NK-92 treated with Interleukin-12 subunit alpha and Interleukin-12 subunit beta, amount 100 ng/mL, for 24 hours (cell line): ENCODE results near the gene PTPRN2.

ENCODE experiments used
- DNase-seq: peaks from one replicate; lab custom pipeline; 2025; lab: John Stamatoyannopoulos, UW

The PTPRN2 gene

DNA sequence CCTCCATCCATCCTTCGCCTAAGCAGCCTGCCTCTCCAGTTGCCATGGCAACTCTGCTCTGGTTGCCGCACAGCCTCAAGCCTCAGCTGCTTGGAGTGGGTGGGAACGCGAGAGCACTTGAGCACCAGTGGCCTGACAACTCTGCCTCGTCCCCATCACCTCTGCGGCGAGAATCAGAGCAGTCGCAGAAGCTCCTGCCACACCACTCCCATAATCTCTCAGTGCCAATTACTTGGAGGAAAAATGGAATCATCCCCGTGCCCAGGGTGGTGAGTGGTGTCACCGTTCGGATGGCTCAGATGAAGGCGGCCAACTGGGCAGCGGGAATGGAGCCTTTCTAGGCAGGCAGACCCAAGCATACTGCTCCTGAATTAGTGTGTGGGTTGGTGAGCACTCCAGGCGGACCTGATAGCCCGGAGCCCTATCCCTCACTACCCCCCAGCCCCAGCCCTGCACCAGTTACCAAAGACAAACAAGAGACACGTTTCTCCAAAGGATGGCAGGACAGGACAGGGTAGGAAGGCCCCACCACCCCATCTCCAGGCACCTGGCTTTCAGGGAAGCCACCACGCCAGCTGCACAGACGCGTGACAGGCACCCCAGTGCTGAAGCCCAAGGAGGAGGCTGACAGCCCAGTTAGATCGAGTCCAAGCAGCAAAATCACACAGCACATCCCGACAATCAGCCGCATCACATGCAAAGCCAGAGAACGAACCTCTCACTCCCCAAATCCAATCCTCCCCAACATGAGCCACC lies 335.4 kb downstream of the PTPRN2 start:
- DNase-seq = no peak

DNA sequence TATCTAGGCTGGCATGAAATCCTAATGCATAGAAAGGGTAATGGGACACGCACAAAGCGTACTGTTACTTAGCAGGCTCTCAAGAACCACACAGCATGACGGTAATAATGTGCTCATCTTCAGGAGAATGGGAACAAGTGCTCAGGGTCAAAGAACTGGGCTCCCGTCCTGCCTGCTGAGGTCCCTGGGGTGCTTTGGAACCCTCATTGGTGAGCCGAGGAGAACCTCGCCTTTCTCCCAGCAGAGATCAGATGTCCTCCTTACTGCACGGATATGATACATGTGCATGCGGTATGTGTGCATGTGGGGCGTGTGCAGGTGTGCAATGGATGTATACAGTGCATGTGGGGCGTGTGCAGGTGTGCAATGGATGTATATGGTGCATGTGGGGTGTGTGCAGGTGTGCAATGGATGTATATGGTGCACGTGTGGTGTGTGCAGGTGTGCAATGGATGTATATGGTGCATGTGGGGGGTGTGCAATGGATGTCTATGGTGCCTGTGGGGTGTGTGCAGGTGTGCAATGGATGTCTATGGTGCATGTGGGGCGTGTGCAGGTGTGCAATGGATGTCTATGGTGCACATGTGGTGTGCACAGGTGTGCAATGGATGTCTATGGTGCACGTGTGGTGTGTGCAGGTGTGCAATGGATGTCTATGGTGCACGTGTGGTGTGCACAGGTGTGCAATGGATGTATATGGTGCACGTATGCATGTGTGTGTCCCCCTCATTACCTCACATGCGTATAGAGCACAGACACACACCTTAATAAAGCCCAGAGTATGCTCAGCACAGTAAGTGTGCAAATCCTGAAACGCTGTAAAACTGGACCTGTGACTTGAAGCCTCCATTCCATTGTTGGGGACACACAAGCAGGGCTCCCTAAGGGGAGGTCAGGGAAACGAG lies 336.3 kb downstream of the PTPRN2 start:
- no peak for DNase-seq

DNA sequence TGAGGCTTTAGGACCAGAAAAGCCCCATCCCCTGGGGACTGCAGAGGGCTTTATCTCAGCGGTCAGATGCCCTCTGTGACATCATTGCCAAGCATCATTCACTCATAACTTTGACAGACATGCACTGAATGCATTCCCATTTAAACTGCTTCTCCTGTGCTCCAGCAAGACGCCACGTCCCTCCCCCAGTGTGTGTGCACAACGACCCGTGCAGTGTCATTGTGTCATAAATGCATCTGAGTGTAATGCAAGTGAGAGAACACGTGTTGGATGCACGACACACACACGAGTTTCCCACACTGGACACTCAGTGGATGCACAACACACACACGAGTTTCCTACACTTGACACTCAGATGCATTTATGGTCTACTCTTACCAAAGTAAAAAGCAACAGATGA lies 337.9 kb downstream of the PTPRN2 start:
- DNase-seq = no peak

DNA sequence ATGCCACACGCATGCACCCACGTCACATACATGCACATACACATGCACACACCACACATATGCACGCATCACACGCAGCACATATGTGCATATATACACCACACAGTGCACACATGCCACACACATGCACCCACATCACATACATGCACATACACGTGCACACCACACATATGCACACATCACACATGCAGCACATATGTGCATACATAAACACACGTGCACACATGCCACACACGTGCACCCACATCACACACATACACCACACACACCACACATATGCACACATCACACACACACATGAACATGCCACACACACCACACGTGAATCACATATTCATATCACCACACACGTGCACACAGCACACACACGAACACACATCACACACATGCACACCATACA lies 338.8 kb downstream of the PTPRN2 start:
- DNase-seq = no peak

DNA sequence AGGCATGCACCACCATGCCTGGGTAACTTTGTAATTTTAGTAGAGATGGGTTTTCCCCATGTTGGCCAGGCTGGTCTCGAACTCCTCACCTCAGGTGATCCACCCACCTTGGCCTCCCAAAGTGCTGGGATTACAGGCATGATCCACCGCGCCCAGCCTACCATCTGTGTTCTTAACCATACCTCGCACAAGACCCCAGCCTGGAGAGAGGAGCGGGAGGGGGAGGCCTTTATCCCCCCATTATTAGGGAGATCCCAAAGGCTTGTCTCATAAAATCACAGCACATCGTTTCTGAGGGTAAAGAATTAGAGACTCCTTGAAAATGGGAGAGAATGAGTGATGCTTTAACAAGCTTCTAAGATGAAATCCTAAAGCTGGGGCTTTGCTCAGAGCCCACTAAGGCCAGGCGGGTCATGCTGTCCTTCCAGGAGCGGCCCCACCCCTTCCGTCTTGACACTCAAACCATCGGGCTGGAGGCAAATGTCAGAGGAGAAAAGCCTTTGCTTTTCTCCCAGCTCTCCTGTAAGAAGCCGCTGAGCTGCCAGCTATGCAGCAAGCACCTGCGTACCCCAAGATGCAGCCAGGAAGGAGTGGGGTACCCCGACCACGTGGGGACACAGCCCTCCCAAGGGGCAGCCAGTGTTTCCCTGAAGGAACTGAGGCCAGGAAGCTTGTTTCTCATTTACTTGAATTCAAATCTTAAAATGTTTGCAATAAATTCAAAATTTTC lies 339.7 kb downstream of the PTPRN2 start:
- DNase-seq = no peak

DNA sequence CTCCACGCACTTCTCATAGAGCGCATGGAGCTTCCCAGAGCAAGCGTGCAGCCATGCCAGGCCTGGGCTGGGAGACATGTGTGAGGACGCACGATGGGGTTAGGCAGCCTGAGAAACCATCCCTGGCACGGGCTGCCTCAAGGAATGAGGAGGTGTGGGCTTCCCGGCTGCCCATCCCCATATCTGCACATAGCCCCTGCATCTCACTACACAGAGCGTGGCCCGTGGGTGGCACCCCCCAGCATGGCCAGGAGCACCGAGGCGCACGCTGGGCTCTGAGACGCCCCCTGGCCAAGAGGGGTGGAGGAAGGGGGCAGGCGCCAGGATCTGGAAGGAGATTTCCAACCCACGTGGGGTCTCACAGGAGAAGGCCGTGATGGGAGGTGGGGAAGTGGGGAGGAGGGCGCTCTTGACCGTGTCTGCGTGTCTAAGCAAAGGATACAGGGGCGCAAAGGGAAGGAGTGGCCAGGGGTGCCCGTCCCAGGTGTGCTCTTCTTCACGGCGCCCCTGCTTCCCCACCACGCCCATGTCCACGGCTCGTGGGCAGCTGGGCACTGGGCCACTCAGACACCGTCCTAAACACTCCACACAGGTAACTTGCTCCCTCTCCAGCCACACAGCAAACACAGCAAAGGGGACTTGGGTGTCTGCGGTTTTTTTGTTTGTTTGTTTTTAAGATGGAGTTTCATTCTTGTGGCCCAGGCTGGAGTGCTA lies 340.5 kb downstream of the PTPRN2 start:
- no peak for DNase-seq

DNA sequence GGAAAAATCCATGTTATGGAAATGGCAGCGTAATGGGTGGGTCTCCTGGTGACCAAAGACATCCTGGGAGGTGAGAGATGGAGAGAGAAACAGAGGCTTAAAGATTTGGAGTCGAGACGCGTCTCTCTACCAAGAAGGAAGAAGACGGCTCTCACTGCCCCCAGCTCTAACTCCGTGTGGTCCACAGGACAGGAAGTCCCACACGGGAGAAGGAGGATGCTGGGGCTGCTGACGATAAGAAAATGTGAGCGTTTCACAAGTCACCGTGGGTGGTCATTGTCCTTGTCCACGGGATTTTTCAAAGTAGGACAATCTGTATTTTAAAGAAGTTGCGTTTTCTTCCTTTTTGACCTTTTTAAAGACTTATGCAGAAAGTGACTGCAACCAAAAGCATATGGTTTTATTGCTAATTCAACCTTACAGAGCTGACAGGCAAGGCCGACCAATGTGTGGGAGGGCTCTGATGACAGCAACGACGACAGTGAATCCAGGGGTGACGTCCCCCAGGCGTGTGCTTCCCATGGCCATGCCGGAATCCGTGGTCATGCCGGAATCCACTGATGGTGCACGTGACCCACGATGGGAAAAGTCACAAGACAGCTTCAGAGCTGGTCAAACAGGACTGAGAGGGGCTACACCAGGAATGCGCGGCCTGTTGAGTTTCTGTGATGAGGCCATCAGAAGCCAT lies 341.2 kb downstream of the PTPRN2 start:
- DNase-seq = no peak

DNA sequence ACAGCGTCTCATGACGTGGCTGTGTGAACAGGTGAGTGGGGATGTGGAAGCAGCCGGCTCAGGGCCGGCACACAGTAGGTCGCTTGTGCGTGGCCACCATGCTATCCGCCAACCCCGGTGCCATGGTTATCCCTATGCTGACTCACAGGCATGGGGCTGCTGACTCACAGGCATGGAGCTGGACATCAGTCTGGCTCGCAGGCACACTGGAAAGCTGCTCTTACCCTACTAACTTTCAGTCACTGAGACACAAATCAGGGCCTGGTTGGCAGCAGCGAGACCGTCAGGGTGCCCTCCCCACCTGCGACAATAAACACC lies 341.9 kb downstream of the PTPRN2 start:
- no peak for DNase-seq

DNA sequence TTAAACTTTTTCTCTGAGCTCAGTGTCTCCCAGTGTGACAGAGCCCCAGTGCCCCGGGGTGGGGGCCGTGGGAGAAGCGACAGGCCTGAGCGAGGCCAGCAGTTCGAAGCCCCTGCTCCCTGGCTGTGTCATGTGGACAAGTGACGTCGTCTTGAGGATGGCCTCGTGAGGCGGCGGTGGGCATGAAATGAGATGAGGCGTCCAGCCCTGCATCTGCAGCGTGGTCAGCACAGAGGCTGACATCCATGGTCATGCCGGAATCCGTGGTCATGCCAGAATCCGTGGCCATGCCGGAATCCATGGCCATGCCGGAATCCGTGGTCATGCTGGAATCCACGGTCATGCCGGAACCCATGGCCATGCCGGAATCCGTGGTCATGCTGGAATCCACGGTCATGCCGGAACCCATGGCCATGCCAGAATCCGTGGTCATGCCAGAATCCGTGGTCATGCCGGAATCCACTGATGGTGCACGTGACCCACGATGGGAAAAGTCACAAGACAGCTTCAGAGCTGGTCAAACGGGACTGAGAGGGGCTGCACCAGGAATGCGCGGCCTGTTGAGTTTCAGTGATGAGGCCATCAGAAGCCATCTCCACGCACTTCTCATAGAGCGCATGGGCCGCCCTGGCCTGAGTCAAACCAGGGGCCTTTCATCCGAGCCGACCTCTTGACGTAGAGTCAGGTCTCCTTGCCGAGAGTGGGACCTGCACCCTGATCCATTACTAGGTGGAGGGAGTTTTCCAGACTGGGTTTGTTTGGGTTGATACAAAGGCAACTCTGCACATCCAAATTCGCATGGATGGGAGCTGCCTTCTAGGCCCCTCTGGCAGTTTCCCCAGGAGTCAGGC lies 342.5 kb downstream of the PTPRN2 start:
- no peak for DNase-seq

DNA sequence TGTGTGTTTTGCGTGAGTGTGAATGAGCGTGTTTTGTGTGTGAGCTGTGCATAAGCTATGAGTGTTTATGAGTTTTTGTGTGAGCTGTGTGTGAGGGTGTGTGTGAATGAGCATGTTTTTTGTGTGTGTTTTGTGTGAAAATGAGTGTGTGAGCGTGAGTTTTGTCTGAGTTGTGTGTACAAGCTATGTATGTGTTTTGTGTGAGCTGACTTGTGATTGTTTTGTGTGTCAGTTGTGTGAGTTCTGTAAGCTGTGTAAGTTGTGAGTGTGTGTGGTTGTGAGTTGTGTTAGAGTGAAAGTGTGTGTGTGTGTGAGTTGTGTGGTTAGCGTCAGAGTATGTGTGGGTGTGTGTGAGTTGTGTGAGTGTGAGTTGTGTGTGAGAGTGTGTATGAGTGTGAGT lies 343.2 kb downstream of the PTPRN2 start:
- no peak for DNase-seq

DNA sequence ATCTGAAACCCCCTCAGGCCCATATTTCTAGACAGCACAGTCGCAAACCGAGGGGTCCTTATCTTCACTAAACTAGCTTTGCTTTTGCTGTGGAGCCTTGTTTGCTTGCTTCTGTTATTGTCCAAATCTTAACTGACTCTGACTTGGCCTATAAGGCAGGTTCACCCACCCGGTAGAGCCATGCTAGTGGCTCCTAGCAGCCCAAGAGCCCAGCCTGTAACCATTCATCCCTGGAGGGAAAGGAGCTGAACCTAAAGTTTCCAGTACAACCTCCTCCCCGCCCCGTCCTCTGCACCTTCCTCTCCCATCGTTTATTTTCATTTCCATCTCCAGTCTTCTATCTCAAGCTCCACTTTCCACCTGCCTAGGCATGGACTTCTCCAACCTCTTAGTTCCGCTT lies 345.7 kb downstream of the PTPRN2 start:
- DNase-seq = no peak

DNA sequence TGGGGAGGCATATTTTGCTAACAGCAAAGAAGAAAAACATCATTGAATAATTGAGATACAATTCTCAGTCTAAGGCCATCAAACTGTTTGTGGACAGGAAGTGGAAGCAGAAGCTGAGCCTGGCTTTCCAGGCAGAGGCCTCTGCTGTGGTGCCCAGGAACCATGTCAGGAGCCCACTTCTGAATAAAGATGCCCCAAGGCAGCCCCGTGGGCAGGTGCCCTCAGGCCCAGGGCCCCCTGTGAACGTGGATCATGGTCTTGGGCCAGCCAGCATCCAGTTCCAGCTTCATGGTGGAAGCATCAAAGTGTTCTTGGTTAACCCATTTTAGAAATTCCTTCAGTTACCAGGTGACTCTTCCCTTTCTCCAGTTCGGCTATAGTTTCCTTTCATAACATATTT lies 346.8 kb downstream of the PTPRN2 start:
- no peak for DNase-seq

DNA sequence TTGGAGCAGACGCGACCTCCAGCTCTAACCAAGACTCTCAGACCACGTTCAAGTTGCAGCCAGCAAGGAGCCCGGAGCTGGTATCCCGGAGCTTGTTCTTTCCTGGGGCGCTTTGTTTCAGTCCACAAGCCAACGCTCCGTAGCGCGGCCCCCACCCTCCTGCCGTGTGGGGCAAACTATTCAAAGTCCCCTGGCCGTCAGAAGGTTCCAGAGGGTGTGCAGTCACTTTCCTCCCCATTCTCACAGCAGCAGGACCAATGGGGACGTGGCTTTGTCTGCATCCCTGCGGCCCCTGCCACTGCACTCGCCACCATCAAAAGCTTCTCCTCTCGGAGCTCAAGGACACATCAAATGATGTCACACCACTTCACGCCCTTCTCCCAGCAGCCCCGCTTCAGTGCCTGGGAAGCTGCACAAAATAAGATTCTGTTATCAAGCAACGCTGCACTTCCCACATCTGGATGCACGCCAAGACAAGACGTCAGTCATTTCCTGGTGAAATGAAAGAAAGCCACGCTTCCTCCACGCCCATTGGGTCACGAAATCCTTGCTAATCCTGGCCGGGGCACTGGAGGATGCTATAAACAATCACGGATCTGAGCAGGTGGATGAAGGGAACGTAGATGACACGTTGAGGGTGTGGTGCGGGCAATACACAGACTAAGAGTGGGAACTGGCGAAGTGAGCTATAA lies 348.2 kb downstream of the PTPRN2 start:
- no peak for DNase-seq

DNA sequence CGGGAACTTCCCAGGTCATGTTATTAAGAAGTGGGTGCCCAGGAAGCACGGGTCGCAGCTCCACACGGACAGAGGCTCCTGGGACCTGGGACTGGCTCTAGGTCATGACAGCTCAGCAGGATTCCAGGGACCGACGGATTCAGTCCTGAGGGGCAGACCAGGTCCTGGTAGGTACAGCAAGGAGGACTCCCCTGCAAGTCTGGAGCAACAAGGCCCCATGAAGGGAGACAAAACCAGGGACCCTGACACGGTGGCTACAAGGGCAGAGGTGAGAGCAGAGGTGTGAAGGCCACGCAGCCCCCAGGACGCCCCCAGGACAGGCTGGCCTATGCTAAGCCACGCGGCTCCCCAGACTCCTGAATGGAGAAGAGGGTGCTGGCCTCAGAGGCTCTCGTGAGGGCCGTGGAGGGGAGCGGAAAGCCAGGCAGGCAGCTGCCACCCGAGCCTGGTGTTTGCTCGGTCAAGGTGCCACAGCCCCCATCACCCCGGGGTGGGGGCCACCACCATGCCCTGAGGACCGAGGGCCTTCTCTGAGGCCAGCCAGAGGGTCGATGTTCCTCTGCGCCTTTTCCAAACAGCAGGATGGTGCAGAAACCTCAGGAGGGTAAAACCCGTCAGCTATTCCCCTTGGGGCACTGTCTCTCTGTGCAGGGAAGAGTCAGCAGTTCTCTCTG lies 348.9 kb downstream of the PTPRN2 start:
- no peak for DNase-seq

DNA sequence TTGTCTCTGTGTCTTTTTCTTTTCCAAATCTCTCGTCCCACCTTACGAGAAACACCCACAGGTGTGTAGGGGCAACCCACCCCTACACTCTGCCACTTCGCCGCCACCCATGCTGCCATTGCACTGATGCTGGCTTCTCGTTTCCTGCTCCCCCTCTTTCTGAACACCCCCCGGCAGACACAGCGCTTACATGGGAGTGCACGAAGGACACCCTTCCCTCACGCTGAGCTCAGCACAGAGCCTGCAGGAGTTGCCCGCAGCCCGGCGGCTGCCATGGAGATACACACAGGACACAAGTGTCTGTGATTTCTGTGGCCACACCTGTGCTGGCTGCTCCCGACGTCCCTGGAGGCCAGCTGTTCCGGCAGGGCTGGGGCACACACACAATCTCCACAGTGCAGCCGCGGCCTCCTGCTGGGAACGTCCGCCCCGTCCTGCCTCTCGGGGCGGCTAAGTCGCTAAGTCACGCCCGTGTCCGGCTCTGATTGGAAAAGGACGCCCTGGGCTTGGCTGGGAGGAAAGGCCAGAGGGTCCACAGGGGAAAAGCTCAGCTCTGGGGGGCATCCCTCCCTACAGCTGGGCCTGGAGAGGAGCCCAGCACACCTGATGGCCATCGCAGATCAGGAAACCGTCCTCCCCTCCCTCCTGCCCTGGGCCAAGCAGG lies 349.8 kb downstream of the PTPRN2 start:
- no peak for DNase-seq

DNA sequence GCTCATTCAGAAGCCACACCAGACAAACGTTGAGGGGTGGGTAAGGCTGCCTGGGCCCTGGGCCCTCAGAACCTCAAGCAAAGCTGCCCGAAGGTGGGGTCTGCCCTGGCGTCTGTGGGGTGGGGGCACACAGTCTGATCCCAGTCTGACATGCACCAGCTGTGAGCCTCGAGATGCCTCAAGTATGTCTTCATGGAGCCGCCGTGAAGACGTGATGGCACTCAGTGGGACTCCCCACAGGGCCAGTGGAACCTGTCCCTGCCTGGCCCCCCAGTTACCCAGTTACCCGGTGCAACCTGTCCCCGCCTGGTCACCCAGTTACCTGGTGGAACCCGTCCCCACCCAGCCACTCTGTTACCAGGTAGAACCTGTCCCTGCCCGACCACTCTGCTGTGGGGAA lies 351.2 kb downstream of the PTPRN2 start:
- DNase-seq = no peak

DNA sequence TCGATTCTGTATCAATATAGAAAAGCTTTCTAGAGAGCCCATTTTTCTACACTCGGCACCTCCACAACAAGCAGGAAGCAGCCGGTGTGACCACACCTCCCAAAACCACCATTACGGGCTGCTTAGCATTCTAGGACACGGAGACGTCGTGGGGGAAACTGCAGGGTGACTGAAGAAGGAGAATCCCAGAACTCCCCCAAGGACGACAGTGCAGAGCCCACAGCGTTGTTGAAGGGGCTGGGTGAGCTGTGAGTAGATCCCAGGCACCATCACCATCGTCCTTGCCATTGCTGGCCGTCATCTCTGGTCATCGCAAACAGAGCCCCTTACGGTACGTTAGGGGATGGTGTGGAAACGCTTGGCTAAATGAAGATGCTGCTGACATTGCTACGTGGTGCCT lies 351.8 kb downstream of the PTPRN2 start:
- no peak for DNase-seq

DNA sequence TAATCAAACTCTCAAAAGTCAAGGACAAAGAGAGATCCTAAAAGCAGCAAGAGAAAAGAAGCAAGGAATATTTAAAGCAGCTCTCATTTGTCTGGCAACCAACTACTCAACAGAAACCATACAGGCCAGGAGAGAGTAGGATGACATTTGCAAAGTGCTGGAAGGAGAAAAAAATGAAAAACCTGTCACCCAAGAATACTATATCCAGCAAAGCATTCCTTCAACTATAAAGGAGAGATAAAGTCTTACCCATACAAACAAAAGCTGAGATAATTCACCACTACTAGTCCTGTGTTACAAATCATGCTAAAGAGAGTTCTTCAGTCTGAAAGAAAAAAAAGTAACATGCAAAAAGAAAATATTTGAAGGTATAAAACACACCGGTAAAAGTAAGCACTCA lies 357.7 kb downstream of the PTPRN2 start:
- DNase-seq = no peak

DNA sequence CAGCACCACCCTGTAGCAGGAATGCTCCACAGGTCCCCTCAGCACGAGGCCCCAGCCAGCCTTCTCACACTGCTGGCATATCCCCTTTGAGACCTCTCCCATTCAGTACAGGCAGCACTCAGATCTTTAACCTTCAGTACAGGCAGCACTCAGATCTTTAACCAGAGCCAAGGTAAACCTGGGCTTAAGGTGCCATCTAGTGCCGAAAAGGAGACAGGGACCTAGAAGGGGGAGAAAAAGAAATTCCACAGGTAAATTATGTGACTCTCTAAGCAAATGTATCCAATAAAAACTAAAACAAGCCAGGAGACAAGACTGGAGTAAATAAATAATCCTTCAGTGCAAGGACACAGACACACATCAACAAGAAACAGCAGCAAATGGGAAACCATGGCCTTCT lies 358.6 kb downstream of the PTPRN2 start:
- no peak for DNase-seq
